ENCODE measurements around the gene NUP58.
A peak's percentile ranks its signal among the peaks of the same experiment; 100 is the strongest.
"Not testable (repeated sequence)": the region's sequence is repeated elsewhere in the genome, so short reads cannot be mapped to it uniquely, and the experiment has no call there.

NUP58 gene

DNA sequence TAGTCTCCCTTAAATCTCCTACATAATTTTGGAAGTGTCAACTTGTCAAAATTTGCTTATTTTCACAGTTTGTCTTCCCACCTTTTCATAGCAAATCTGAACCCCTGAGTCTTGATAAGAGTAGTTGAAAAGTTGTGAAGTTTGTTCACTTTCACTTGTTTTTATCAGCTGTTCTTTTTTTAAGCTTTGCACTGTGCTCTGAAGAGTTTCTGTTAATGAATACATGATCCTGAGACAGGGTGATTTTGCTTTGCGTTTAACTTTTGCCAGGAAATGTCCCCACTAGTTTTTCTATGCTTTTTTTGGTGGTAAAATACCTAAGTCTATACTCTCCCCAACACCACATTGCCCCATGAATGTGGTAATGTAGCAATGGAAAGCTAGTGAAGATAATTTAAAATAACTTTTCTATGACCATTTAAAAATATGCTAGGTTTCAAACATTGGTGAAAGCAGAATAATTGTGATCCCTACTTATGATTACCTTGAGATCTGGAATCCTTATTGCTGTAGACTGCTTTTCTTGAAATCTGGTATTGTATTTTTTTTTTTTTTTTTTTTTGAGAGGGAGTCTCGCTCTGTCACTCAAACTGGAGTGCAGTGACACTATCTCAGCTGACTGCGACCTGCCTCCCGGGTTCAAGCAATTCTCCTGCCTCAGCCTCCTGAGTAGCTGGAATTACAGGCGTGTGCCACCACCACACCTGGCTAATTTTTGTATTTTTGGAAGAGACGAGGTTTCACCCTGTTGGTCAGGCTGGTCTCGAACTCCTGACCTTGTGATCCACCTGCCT, 5.4 kb downstream of the NUP58 start:
- no peak for DNase-seq

DNA sequence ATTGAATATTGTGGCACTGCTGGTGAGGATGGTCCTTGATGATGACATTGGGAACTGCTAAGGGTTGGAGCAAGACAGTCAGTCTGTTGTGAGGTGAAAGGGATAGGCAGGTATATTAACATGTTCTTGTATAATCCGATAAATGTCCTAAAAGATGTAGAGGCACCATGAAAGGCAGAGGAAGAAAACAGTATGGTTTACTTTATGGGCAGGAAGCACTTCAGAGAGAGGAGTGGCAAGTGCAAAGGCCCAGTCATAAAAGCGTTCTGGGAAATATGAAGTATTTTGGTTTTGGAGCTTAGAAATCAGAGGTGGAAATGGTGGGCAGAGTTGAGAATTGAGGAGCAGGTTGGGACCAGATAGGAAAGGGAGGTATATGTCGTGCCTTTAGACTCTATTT, 9.5 kb downstream of the NUP58 start:
- no peak for DNase-seq

DNA sequence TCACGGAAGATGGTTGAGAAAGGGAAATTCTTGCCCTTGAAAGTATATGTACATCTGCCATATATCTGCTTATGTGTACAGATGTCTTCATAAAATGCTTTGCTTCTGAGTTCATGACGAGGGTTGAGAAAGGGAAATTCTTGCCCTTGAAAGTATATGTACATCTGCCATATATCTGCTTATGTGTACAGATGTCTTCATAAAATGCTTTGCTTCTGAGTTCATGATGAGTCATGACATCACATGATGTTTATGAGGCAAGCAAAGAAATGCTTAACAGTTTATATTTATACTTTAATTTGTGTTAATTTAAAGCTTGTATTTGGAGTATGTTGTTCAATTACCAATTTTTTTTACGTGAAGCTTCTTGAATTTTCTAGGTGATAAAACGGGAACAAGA, 17.5 kb downstream of the NUP58 start:
- not testable (repeated sequence) for DNase-seq

DNA sequence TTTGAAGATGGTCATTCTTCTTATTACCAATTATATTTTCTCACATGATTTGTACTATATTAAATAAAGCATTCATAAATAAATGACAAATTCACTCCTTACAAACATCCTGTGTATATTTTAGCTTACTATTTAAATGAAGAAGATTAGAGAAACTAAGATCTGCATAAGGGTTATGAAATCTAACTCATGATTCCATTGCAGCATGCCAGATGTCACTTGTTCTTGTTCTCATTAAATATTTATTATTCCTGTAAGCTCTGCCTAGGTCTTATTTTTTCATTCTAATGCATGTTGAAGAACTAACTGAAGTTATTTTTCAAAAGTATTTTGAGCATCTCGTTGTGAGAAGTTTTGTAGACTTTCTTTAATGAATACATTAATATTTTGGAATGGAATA, 18.3 kb downstream of the NUP58 start:
- no peak for DNase-seq

DNA sequence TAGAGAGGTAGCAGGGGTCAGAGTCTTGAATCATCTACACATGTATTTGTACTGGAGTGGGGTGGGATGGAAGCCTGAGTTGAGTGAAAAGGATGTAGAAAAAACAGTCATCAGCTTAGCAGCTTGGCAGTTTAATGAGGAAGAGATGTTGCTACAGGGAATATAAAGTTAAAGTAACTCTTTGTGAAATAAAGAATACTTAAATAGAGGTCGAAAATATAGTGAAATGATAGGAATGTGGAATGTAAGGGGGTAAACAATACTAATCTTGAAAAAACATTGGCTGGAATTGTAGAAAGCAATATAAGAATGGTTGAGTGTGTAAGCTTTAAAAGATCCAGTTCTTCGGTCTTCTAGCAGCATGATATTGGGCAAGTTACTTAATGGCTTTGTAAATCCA, 22.7 kb downstream of the NUP58 start:
- no peak for DNase-seq

DNA sequence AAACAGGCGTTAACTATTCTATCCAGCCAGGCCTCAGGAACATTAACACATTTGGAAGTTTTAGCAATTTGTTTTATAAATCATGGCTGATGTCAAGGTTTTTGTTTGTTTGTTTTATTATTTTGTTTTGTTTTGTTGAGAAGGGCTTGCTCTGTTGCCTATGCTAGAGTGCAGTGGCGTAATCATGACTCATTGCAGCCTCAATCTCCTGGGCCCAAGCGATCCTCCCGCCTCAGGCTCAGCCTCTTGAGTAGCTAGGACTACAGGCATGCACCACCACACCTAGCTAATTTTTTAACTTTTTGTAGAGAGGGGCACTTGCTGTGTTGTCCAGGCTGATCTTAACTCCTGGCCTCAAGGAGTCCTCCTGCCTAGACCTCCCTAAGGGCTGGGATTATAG, 28.3 kb downstream of the NUP58 start:
- DNase-seq = no peak

DNA sequence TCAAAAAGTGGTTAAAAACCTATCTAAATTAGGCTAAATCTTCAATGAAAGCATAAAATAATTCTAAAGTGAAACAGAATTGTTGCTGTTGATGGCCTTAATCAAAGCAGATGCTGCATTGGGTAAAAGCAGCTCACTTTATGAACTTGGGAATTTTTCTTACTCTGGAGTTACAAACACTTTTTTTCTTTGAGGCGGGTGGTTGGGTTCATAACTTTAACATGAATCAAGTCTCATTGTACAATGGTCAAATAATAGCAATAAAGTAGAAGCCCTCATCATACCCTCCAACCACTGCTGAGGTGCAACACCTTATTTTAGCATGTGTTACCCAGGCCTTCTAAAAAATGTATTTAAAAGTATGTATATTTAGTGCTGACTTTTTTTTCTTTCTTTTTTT, 29.1 kb downstream of the NUP58 start:
- DNase-seq = no peak

DNA sequence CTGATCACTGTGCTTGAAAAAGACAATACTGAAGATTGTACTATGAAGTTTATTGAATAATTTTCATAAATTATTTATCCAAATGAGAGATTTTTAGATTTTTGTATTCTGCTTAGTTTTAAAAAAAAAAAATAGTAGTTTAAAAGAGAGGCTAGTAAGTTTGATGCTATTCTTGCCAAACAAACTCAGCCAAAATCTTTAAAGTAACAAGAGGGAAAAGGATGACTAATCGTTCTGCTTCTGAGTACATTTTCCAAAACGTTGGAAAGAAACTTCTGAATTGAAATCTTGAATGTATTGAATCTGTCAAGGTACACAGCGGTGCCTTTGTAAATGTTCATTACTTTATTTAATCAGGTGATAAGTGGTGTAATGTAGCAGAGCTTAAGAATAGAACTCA, 34.4 kb downstream of the NUP58 start:
- DNase-seq = no peak

DNA sequence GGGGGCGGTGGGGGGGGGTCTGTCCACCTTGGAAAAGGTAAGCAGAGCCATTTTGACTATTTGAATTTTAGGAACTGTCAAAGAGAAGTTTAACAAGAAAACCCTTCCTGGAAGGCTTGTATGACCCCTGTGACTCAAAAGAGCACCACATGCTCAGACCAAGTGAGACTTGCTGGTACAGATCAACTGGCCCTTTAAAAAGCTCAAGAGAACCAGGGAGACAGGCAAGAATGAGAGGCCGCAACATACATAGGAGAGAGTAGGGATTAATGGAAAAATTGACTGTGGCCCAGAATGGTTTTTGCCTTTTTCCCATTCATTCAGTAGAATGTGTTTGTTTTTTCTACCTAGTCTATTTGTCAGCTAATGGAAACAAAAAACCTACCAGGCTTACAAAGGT, 44.2 kb downstream of the NUP58 start:
- no peak for DNase-seq

DNA sequence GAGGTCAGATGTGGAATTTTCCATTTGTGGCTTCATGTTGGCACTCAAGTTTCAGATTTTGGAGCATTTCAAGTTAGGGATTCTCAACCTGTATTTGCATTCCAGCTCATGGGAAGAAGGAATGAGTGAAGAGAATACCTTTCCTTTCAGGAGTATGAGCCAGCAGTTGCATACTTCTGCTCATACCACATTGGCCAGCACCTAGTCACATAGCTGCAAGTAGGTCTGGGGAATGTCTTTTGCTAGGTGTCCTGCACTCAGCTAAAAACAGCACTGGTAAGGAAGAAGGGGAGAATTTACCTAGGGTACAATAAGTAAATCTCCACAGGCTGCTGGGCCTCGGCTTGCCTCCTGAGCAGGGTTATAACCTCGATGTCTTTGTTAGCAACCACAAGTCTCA, 45.7 kb downstream of the NUP58 start:
- no peak for DNase-seq

DNA sequence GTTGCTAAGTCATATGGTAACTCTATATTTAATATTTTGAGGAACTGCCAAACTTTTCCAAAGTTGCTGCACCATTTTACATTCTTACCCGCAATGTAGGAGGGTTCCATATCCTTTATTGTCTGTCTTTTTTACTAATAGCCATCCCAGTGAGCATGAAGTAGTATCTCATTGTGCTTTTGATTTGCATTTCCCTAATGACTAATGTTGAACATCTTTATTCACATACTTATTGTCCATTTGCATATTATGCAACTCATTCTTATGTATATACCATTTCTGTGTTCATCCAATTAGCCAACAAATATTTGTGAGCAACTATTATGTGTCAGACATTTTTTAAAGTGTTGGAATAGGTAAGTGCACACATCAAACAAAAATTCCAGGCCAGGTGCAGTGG, 50.0 kb downstream of the NUP58 start:
- DNase-seq = no peak

DNA sequence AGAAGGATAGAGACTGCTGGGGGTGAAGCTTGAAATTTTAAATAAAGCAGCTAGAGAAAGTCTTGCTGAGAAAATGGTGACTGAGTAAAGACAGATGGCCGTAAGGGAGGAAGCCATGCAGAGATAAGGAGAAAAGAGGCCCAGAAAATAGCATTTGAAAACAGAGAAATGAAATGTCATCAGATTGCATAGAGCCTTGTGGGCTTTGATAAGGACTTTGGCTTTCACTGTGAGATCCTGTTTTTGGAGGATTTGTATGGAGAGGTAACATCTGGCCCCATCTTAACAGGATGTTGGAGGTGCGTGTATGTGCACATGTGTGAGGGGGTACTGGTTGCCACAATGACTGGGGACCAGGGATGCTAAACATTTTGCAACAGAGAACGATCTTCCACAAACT, 50.8 kb downstream of the NUP58 start:
- no peak for DNase-seq

DNA sequence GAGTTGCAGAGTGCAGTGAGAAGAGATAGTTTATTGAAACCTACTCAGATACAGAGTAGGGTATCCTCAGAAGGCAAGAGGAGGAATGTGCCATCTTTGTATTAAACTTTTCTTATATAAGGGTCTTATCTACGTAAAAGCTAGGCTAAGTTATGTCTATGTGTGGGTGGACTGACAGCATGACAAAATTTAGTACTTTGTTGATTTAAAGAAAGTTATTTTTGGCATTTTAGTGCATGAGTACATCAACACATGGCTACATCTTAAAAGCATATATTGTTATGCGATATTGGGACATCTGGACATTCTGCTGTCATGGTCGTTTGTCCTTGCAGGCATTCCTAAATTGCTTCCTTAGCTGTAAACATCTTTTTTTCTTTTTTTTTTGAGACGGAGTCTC, 51.4 kb downstream of the NUP58 start:
- no peak for DNase-seq

DNA sequence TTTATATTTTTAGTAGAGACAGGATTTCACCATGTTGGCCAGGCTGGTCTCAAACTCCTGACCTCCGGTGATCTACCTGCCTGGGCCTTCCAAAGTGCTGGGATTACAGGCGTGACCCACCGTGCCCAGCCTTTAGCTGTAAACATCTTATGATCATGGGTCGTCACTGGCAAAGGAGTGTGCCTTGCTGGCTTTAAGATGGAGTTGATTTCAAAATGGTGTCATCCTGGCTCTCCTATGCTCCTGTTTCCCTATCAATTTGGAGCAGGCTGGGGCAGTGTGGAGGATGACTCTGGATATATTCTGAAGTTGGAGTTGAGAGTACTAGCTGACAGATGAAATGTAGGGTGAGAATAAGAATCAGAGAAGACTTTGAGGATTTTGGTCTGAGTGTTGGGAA, 51.9 kb downstream of the NUP58 start:
- DNase-seq = no peak

DNA sequence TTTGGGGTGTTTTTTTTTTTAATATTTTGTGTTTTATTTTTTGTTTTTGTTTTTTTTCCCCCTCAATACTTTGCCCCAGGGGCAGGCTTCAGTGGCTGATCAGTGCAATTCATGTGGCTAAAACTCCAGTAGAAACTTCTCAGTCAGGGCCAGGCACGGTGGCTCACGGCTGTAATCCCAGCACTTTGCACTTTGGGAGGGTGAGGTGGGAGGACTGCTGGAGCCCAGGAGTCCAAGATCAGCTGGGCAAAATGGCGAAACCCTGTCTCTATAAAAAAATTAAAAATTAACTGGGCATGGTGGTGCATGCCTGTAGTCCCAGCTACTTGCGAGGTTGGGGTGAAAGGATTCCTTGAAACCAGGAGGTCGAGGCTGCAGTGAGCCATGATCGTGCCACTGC, 53.0 kb downstream of the NUP58 start:
- DNase-seq = no peak

DNA sequence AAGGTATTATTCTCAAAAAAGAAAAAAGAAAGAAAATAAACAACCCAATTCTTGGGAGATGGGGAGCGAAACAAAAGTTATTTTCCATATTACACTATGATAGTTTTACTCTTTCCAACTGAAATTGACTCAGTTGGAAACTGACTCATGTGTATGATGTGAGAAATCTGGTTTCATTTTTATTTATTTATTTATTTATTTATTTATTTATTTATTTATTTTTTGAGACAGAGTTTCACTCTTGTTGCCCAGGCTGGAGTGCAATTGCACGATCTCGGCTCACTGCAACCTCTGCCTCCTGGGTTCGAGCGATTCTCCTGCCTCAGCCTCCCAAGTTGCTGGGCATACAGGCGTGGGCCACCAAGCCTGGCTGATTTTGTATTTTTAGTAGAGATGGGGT, 59.0 kb downstream of the NUP58 start:
- not testable (repeated sequence) for DNase-seq

DNA sequence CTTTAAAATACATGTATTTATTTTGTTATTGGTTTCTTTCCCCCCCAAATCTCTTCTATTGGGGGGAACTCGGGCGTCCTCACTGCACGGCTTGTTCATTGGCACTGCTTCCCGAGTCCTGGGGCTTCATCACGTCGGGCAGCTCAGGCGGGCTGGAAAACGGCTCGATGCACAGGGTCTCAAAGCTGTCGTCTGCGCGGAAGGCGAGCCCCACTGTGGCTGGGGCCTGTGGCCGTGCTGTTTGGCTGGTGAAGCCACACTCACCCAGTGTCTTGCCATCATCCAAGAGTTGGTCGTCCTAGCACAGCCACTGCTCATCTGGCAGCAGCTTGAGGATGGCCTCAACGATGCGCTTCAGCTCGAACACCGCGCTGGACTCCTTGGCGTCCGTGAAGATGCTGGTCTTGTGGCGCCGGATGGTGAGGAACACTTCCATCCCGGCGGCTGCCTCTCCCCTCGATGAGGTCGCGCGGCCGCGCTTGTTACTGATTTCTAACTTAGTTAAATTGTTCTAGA, 64.4 kb downstream of the NUP58 start:
- DNase-seq = no peak

DNA sequence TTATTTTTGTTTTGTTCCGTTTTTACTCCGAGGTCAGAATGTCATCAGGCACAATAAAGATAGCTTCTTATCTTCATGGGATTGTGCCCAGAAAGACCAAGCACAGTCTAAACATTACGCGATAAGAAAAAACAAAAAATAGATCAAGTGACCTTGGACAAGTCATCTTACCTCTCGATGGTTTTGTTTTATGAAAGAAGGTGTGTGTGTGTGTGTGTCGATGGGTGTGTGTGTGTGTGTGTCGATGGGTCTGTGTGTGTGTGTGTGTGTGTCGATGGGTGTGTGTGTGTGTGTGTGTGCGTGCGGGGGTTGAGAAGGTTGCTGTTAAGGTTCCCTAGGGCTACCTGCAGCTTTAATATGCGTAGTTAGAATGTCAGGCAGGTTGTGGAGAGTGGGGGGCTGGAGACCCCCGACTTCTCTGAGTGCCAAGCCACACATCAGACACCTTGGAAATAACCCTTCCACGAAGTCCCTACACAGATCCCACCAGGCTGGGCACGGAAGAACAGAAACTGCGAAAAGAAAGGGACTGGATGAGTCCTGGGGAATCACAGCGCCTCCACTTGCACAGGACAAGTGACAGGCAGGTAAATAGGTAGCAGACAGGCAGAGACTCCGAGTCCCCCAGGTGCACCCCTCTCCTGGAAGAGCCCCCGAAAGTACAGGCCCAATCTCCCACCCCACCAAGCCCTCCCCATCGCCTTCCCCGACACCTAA, 69.9 kb downstream of the NUP58 start:
- DNase-seq = no peak

DNA sequence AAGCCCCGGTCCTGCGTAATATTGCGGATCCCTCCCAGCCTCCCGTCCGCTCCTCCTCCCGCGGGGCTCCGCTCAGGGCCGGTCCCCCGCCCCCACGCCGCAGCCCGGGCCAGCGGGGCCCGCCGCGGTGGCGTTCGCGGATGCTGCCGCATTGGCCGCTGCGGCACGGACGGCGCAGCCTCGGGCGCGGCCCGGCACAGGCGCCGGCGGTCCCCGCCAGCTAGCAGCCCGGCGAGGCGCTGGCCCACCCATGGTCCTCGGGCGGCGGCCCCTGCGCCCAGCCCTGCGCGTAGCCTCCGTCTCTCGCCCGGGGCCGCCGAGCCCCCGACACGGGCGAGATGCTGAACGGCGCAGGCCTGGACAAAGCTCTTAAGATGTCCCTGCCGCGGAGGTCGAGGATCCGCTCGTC, 70.5 kb downstream of the NUP58 start, which contains the start of gene ATP8A2:
Gene ATP8A2, plus strand, starts transcription at position 100 of the 409 bp plus-strand sequence. Its CDS starts 239 bp downstream, at position 339.
- no peak for DNase-seq

DNA sequence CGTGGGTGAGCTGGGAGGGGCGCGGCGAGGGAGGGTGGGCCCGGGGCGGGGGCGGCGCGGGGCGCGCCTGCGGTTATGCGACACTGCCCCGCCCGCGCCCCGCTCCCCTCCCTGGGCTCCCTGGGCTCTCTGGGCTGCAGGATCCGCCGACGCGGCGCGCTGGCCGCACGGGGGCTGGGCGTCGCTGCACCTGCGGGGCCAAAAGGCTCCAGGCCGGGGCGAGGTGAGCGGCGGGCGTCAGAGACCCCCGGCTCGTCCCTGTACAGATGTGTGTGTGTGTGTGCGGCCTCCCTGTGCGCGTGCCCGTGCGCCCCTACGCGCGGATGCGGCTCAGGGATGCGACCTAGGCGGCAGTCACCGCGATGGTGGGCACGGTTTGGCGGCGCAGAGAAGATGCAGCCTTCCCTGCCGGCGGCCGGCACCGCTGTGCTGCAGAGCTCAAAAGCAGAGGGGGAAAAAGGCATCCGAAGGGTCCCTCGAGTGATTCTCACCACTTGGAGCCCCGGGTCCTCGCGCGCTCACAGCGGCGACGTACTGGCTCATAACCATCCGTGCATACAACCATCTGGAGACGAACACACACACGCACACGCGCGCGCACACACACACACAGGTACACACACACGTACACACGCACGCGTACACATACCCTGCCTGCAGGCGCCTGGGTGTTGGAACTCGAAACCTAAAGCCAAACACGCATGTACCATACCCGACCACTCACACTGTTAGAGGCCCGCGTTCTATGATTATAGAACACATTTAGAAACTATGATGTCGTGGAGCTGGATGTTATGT, 71.1 kb downstream of the NUP58 start:
- no peak for DNase-seq

DNA sequence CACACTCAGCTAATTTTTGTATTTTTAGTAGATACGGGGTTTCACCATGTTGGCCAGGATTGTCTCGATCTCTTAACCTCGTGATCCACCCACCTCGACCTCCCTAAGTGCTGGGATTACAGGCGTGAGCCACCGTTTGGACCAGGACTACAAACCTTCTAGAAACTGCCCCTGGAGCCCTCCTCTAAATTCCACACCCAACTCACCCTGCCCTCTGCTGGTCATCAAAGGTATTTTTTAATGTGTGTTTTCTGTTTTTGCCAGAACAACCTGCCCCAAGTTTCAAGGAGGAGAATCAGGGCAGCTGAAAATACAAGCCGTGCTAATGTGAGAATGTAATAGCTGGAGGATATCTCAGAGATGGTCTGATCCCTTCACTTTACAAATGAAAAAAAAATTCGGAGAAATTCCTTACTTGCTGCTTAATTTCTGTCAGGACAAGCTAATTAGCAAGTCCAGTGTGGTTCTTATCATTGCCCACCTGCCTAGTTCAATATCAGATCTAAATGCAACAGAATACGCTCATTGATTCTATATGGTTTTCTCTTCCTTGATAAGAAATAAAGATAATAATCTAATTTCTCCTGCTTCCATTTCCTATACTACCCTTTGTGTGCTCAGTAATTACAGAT, 74.4 kb downstream of the NUP58 start:
- peak; percentile 23 for DNase-seq

DNA sequence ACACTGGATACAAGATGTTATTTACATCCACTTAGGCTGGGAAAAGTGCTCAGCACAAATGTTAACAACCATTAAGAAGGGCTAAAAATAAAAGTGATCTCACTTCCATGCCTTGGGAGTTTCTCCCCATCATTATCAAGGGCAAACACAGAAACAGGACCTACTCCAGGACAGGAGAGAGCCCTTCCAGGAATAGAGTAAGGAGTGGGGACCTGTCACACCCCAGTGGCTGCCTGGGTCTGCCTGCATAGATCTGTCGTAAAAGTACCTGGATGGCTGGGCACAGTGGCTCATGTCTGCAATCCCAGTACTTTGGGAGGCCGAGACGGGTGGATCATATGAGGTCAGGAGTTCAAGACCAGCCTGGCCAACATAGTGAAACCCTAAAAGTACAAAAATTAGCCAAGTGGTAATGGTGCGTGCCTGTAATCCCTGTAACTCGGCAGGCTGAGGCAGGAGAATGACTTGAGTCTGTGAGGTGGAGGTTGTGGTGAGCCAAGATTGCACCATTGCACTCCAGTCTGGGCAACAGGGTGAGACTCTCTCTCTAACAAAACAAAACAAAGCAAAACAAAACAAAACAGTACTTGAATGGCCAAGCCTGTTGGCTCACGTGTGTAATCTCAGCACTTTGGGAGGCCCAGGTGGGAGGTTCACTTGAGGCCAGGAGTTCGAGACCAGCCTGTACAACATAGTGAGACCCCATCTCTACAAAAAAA, 76.0 kb downstream of the NUP58 start:
- DNase-seq = no peak
